HL-60 (cell line): ENCODE data around the gene C3.

Experiments
- DNase-seq, 2 experiments: peaks; one replicate each; pipeline ENCODE4 v3.0.0-alpha.2; 2010 to 2020; ENCODE audit warnings: low read depth in 1 of 2, low spot score in 1 of 2
- H3K27ac ChIP-seq: fragments of 250-450 bp; sonication (Bioruptor Pico); replicated peaks from 2 replicates; pipeline ENCODE4 v1.5.1; 2020; ENCODE audit warnings: mild to moderate bottlenecking, moderate library complexity
- H3K27me3 ChIP-seq: fragments of 250-450 bp; sonication (Bioruptor Pico); 2 replicates; pipeline ENCODE4 v1.5.1; 2021; ENCODE audit warnings: mild to moderate bottlenecking, moderate library complexity; ENCODE audit not compliant: insufficient read depth, poor library complexity, severe bottlenecking
- H3K4me3 ChIP-seq: replicated peaks from 2 replicates; pipeline ENCODE4 v1.5.1; 2011; ENCODE audit warnings: mild to moderate bottlenecking, control low read depth, low read length; ENCODE audit not compliant: insufficient read depth
- CTCF ChIP-seq: IDR thresholded peaks from one replicate; pipeline ENCODE4 v1.5.1; 2011; ENCODE audit warnings: low read length, control low read depth, inconsistent platforms; ENCODE audit not compliant: insufficient read depth
- GABPA ChIP-seq: IDR thresholded peaks from 2 replicates; pipeline ENCODE4 v1.6.1; 2012; ENCODE audit warnings: low read depth
- POLR2AphosphoS5 ChIP-seq: IDR thresholded peaks from 2 replicates; pipeline ENCODE4 v1.6.1; 2012; ENCODE audit warnings: low read depth
- REST ChIP-seq: IDR thresholded peaks from 2 replicates; pipeline ENCODE4 v1.6.1; 2012; ENCODE audit warnings: low read depth; ENCODE audit not compliant: insufficient replicate concordance
- SPI1 ChIP-seq: IDR thresholded peaks from 2 replicates; pipeline ENCODE4 v1.6.1; 2012; ENCODE audit warnings: low read depth, mild to moderate bottlenecking, borderline replicate concordance

Gene C3

GRCh38 chr19:6707011-6707657 lies 13.3 kb downstream of the C3 start:
- H3K4me3 ChIP-seq: no peak overlapping the region
- peaks cover 4% of the 10 kb centered on the region for H3K27me3 ChIP-seq
- TF ChIP-seq REST (no peak), SPI1 (no peak), GABPA (no peak), POLR2AphosphoS5 (no peak), CTCF (no peak)
- no peak for DNase-seq
- H3K27ac ChIP-seq: no peak overlapping the region

- H3K27me3 ChIP-seq: peaks cover 4% of the 10 kb centered on the region
- no peak for DNase-seq
- TF ChIP-seq SPI1 (no peak), CTCF (no peak), REST (no peak), GABPA (no peak), POLR2AphosphoS5 (no peak)
- H3K27ac ChIP-seq: no peak overlapping the region
- no peak overlapping the region for H3K4me3 ChIP-seq
Observed at GRCh38 chr19:6706633-6706958, 13.9 kb downstream of the C3 start.

GRCh38 chr19:6705931-6706632 lies 14.4 kb downstream of the C3 start:
- Histone ChIP-seq H3K27ac (no peak overlapping the region), H3K27me3 (peaks cover 4% of the 10 kb centered on the region), H3K4me3 (no peak overlapping the region)
- DNase-seq: no peak
- TF ChIP-seq POLR2AphosphoS5 (no peak), REST (no peak), CTCF (no peak)
